PFSK-1 (cell line): ENCODE data around the gene ABLIM2.

ENCODE experiments used
- FOXP2 ChIP-seq: optimal IDR thresholded peaks from 2 replicates; pipeline ENCODE3; 2011; ENCODE audit warnings: borderline replicate concordance, control low read depth, inconsistent platforms; ENCODE audit not compliant: insufficient read depth; ENCODE audit errors: extremely low read length, extremely low read depth
- POLR2AphosphoS5 ChIP-seq: IDR thresholded peaks from 2 replicates; pipeline ENCODE4 v1.6.1; 2012; ENCODE audit warnings: low read depth, mild to moderate bottlenecking, control low read depth, low read length, moderate library complexity
- SIN3A ChIP-seq: IDR thresholded peaks from 2 replicates; pipeline ENCODE4 v1.6.1; 2012; ENCODE audit warnings: mild to moderate bottlenecking, low read length, moderate library complexity, borderline replicate concordance; ENCODE audit not compliant: insufficient read depth
- TAF1 ChIP-seq: IDR thresholded peaks from 2 replicates; pipeline ENCODE4 v1.6.1; 2012; ENCODE audit warnings: low read length, control low read depth, borderline replicate concordance; ENCODE audit not compliant: insufficient read depth
- TF ChIP-seq, protein P1 (sequence below), 2 experiments: IDR thresholded peaks; 2 replicates each; pipeline versions ENCODE4 v1.6.1 to v1.8.0; 2011 to 2012; ENCODE audit warnings: low read depth in 2 of 2, low read length in 2 of 2, control low read depth in 1 of 2, inconsistent platforms in 1 of 2, mild to moderate bottlenecking in 1 of 2, moderate library complexity in 1 of 2; ENCODE audit not compliant: insufficient read depth in 1 of 2

ABLIM2 gene

DNA sequence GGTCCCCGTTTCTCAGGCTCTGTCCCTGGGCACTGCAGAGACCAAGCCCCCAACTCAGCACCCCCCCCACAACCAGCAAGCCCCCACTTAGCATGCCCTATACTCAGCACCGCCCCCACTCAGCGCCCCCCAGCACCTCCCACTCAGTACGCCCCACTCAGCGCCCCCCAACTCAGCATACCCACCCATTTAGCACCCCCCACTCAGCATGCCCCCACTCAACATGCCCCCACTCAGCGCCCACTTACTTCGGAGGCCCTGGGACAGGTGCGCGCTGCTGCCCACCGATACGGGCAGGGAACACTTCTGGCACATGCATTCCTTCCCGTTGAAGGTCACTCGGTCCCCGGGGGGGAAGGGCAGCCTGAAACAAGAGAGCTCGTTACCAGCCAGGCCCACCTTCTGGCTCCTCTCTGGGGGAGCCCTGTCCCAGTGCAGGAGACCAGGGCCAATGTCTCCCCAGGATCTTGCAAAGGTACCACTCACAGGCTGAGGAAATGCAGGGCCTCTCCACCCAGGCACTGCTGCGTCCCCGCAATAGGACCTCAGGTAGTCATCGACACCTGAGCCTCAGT, 70.6 kb downstream of the ABLIM2 start:
- no peak for TF ChIP-seq FOXP2
- TF ChIP-seq SIN3A: no peak
- no peak for TF ChIP-seq TAF1
- TF ChIP-seq POLR2AphosphoS5: no peak
- TF ChIP-seq, protein P1, sequence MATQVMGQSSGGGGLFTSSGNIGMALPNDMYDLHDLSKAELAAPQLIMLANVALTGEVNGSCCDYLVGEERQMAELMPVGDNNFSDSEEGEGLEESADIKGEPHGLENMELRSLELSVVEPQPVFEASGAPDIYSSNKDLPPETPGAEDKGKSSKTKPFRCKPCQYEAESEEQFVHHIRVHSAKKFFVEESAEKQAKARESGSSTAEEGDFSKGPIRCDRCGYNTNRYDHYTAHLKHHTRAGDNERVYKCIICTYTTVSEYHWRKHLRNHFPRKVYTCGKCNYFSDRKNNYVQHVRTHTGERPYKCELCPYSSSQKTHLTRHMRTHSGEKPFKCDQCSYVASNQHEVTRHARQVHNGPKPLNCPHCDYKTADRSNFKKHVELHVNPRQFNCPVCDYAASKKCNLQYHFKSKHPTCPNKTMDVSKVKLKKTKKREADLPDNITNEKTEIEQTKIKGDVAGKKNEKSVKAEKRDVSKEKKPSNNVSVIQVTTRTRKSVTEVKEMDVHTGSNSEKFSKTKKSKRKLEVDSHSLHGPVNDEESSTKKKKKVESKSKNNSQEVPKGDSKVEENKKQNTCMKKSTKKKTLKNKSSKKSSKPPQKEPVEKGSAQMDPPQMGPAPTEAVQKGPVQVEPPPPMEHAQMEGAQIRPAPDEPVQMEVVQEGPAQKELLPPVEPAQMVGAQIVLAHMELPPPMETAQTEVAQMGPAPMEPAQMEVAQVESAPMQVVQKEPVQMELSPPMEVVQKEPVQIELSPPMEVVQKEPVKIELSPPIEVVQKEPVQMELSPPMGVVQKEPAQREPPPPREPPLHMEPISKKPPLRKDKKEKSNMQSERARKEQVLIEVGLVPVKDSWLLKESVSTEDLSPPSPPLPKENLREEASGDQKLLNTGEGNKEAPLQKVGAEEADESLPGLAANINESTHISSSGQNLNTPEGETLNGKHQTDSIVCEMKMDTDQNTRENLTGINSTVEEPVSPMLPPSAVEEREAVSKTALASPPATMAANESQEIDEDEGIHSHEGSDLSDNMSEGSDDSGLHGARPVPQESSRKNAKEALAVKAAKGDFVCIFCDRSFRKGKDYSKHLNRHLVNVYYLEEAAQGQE (IDR thresholded peaks at IDR 0.05; ENCODE audit: insufficient read depth in 1 of 2, low read depth in 2 of 2, low read length in 2 of 2): no peak

DNA sequence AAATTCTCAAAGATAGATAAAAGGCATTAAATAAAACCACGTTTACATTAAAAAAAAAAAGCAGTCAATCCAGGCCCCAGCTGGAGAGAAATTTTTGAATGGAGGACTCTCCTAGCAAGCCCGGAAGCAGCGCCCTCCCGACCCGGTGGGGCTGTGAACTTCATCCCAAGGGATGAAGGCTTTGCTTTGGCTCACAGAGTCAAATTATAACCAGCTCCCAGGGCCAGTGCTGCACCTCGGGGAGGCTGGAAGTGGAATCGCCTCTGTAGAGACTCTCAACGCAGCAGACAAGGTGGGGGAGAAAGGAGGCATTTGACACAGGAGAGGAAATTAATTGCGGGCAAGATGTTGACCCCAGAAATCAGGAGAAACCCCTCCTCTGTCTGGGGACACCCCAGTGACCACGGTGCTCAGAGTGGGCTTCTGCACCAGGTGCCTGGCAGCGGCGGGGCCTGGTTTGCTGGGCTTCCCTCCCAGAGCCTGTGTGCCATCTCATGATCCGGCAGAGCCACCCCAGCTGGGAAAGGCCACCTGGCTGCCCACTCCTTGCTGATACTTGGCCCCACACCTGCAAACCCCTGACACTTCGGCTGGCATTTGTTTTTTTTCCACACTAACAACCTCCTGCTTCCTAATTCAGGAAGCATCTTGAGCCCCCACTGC, 71.7 kb downstream of the ABLIM2 start:
- TF ChIP-seq SIN3A (no peak), FOXP2 (no peak), TAF1 (no peak), POLR2AphosphoS5 (no peak)
- TF ChIP-seq, protein P1 (IDR thresholded peaks at IDR 0.05; ENCODE audit: insufficient read depth in 1 of 2, low read depth in 2 of 2, low read length in 2 of 2): no peak

DNA sequence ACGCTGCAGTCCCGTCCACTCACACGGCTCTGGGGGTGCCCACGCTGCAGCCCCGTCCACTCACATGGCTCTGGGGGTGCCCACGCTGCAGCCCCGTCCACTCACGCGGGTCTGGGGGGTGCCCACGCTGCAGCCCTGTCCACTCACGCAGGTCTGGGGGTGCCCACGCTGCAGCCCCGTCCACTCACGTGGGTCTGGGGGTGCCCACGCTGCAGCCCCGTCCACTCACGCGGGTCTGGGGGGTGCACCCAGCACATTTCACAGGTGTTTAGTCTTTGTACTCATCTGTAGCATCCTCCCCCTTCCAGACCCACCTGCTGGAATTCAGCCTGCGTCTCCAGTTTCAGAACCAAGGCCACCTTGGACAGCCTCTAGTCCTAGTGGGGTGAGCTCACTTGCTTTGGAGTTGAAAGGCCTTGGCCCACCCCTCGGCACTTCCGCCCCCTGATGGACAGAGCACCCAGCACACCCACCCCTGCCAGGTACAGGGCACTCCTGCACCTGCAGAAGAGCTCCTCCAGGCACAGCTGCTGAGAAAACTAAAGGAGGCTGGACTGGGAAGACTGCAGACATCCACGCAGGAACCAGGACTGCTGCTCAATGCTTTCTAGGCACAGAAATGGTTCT, 73.0 kb downstream of the ABLIM2 start:
- TF ChIP-seq FOXP2: no peak
- TF ChIP-seq POLR2AphosphoS5: no peak
- TF ChIP-seq SIN3A: no peak
- TF ChIP-seq, protein P1 (IDR thresholded peaks at IDR 0.05; ENCODE audit: insufficient read depth in 1 of 2, low read depth in 2 of 2, low read length in 2 of 2): no peak
- TF ChIP-seq TAF1: no peak

DNA sequence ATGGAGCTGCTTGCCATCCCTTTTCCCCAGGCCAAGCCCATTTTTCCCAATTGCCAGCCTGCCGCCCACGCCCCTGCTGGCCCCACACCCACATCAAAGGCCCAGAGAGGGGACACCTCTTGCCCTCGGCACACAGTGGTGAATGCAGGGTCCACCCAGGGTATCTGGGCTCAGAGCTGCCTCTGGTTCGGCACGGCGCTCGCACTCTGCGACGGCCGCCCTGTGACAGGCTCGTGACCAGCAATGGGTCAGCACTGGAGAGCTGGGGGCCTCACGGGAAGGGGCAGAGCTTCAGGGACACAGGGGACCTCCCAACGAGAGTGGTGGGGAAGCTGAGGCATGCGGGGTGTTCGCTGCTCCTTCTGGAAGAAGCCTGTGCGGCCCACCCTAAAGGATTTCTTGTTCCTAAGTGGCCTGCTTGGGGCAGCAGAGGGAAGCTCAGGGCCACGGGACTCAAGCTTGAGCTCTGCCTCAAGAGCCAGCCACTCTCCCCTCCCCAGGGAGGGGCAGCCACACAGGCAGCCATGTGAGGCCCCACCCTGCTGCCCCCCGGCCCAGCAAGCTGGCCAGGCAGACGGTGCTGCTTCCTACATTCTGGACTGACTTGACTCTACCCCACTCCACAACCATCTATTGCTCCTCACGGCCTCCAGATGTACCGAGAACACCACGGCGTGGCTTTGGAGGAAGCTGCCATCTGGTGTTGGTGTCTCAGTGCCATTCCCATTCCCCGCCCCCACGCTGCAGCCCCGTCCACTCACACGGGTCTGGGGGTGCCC, 73.7 kb downstream of the ABLIM2 start:
- TF ChIP-seq, protein P1 (IDR thresholded peaks at IDR 0.05; ENCODE audit: insufficient read depth in 1 of 2, low read depth in 2 of 2, low read length in 2 of 2): no peak
- no peak for TF ChIP-seq TAF1
- no peak for TF ChIP-seq SIN3A
- no peak for TF ChIP-seq POLR2AphosphoS5
- no peak for TF ChIP-seq FOXP2
